ENCODE results near the gene CLEC2D.

The CLEC2D gene

DNA sequence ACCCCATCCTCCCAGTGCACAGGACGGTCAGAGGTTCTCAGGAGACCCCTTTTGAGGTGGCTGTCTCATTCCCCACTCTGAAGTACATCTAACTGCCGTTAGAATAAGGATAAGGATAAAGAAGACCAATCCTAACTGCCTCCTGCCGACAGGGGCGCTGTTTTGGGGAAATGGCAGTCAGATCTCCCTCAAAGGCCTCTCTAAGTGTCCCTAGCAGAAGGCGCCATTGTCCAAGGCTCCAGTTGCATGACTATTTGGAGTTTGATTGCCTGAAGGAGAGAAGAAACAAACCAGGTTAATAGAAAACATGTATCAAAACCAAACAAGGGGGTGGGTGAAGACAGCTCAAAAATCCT is 32.7 kb upstream of the CLEC2D start:
- Histone ChIP-seq H3K23ac (ENCODE audit: low read depth, low read length, poor library complexity) (no peak overlapping the region), H2BK12ac (ENCODE audit: low read length) (no peak overlapping the region), H3K18ac (ENCODE audit: low read length) (no peak overlapping the region), H4K8ac (ENCODE audit: low read depth, low read length) (no peak overlapping the region), H3K4ac (ENCODE audit: low read length) (no peak overlapping the region), H2AFZ (ENCODE audit: low read length) (no peak overlapping the region), H3K27me3 (ENCODE audit: control insufficient read depth in 3 of 3, insufficient read depth in 3 of 3, low read depth in 1 of 3, low read length in 3 of 3) (no peaks in the 10 kb centered on the region), H2AK5ac (ENCODE audit: low read depth, low read length) (no peak overlapping the region), H3K14ac (ENCODE audit: low read length) (no peak overlapping the region), H3K27ac (replicated peaks; ENCODE audit: low read length) (no peak overlapping the region), H3K4me1 (ENCODE audit: control insufficient read depth in 2 of 2, insufficient read depth in 1 of 2, low read depth in 1 of 2, low read length in 2 of 2) (no peaks in the 10 kb centered on the region), H4K91ac (ENCODE audit: low read depth, low read length, poor library complexity) (no peak overlapping the region), H3K4me3 (ENCODE audit: low read length in 2 of 2) (no peak overlapping the region), H3K36me3 (replicated peaks in 1 of 2; ENCODE audit: control insufficient read depth in 2 of 2, insufficient read depth in 2 of 2, low read length in 2 of 2) (no peaks in the 10 kb centered on the region), H3K9ac (ENCODE audit: low read depth, low read length, poor library complexity) (no peak overlapping the region), H3K4me2 (ENCODE audit: insufficient read depth, low read length, poor library complexity, severe bottlenecking) (no peak overlapping the region), H3K79me1 (ENCODE audit: low read depth, low read length) (no peaks in the 10 kb centered on the region), H2BK5ac (ENCODE audit: low read length) (no peak overlapping the region), H2BK120ac (ENCODE audit: low read depth, low read length) (no peak overlapping the region), H3K9me3 (replicated peaks in 1 of 2; ENCODE audit: control insufficient read depth in 2 of 2, insufficient read depth in 1 of 2, low read depth in 1 of 2, low read length in 2 of 2) (peaks cover 3 to 13% of the 10 kb centered on the region in 2 donors), H2BK15ac (ENCODE audit: low read length) (no peak overlapping the region)
- no peak for DNase-seq (ENCODE audit: low spot score)
- WGBS, 2 donors (ENCODE audit: extremely low coverage in 2 of 2, insufficient read length in 2 of 2, insufficient replicate concordance in 1 of 2): no CpG with 5 or more reads among the region's 5 CpGs

- Histone ChIP-seq H3K18ac (ENCODE audit: low read length) (no peak overlapping the region), H2AFZ (ENCODE audit: low read length) (no peak overlapping the region), H2BK5ac (ENCODE audit: low read length) (no peak overlapping the region), H3K27me3 (ENCODE audit: control insufficient read depth in 3 of 3, insufficient read depth in 3 of 3, low read depth in 1 of 3, low read length in 3 of 3) (no peaks in the 10 kb centered on the region), H4K8ac (ENCODE audit: low read depth, low read length) (no peak overlapping the region), H2BK120ac (ENCODE audit: low read depth, low read length) (no peak overlapping the region), H2AK5ac (ENCODE audit: low read depth, low read length) (no peak overlapping the region), H3K9me3 (replicated peaks in 1 of 2; ENCODE audit: control insufficient read depth in 2 of 2, insufficient read depth in 1 of 2, low read depth in 1 of 2, low read length in 2 of 2) (peaks cover 0 to 3% of the 10 kb centered on the region in 2 donors), H3K23ac (ENCODE audit: low read depth, low read length, poor library complexity) (no peak overlapping the region), H3K14ac (ENCODE audit: low read length) (no peak overlapping the region), H3K27ac (replicated peaks; ENCODE audit: low read length) (no peak overlapping the region), H3K4me3 (ENCODE audit: low read length in 2 of 2) (no peak overlapping the region), H4K91ac (ENCODE audit: low read depth, low read length, poor library complexity) (no peak overlapping the region), H2BK15ac (ENCODE audit: low read length) (no peak overlapping the region), H3K79me1 (ENCODE audit: low read depth, low read length) (no peaks in the 10 kb centered on the region), H3K4ac (ENCODE audit: low read length) (no peak overlapping the region), H3K4me1 (ENCODE audit: control insufficient read depth in 2 of 2, insufficient read depth in 1 of 2, low read depth in 1 of 2, low read length in 2 of 2) (no peaks in the 10 kb centered on the region), H3K36me3 (replicated peaks in 1 of 2; ENCODE audit: control insufficient read depth in 2 of 2, insufficient read depth in 2 of 2, low read length in 2 of 2) (no peaks in the 10 kb centered on the region), H3K4me2 (ENCODE audit: insufficient read depth, low read length, poor library complexity, severe bottlenecking) (no peak overlapping the region), H3K9ac (ENCODE audit: low read depth, low read length, poor library complexity) (no peak overlapping the region), H2BK12ac (ENCODE audit: low read length) (no peak overlapping the region)
- no CpG with 5 or more reads among the region's 2 CpGs for WGBS, 2 donors (ENCODE audit: extremely low coverage in 2 of 2, insufficient read length in 2 of 2, insufficient replicate concordance in 1 of 2)
- no peak for DNase-seq (ENCODE audit: low spot score)
These were observed 29.5 kb upstream of the CLEC2D start for GRCh38 chr12:9640024-9640423.

GRCh38 chr12:9642606-9643265 is 26.8 kb upstream of the CLEC2D start:
- Histone ChIP-seq H3K4me3 (ENCODE audit: low read length in 2 of 2) (no peak overlapping the region), H3K79me1 (ENCODE audit: low read depth, low read length) (no peaks in the 10 kb centered on the region), H4K91ac (ENCODE audit: low read depth, low read length, poor library complexity) (no peak overlapping the region), H4K8ac (ENCODE audit: low read depth, low read length) (no peak overlapping the region), H3K27me3 (ENCODE audit: control insufficient read depth in 3 of 3, insufficient read depth in 3 of 3, low read depth in 1 of 3, low read length in 3 of 3) (no peaks in the 10 kb centered on the region), H3K9ac (ENCODE audit: low read depth, low read length, poor library complexity) (no peak overlapping the region), H3K18ac (ENCODE audit: low read length) (no peak overlapping the region), H3K4me1 (ENCODE audit: control insufficient read depth in 2 of 2, insufficient read depth in 1 of 2, low read depth in 1 of 2, low read length in 2 of 2) (peaks cover 2 to 4% of the 10 kb centered on the region in 2 donors), H3K4me2 (ENCODE audit: insufficient read depth, low read length, poor library complexity, severe bottlenecking) (no peak overlapping the region), H2BK15ac (ENCODE audit: low read length) (no peak overlapping the region), H3K4ac (ENCODE audit: low read length) (no peak overlapping the region), H3K9me3 (replicated peaks in 1 of 2; ENCODE audit: control insufficient read depth in 2 of 2, insufficient read depth in 1 of 2, low read depth in 1 of 2, low read length in 2 of 2) (no peaks in the 10 kb centered on the region), H2AK5ac (ENCODE audit: low read depth, low read length) (no peak overlapping the region), H3K23ac (ENCODE audit: low read depth, low read length, poor library complexity) (no peak overlapping the region), H3K36me3 (replicated peaks in 1 of 2; ENCODE audit: control insufficient read depth in 2 of 2, insufficient read depth in 2 of 2, low read length in 2 of 2) (no peaks in the 10 kb centered on the region), H2BK12ac (ENCODE audit: low read length) (no peak overlapping the region), H2AFZ (ENCODE audit: low read length) (no peak overlapping the region), H2BK5ac (ENCODE audit: low read length) (no peak overlapping the region), H3K27ac (replicated peaks; ENCODE audit: low read length) (no peak overlapping the region), H2BK120ac (ENCODE audit: low read depth, low read length) (no peak overlapping the region), H3K14ac (ENCODE audit: low read length) (no peak overlapping the region)
- DNase-seq (ENCODE audit: low spot score): no peak
- no CpG with 5 or more reads among the region's 15 CpGs for WGBS, 2 donors (ENCODE audit: extremely low coverage in 2 of 2, insufficient read length in 2 of 2, insufficient replicate concordance in 1 of 2)

- H3K4me3 ChIP-seq (ENCODE audit: low read length in 2 of 2): no peak overlapping the region
- H2BK5ac ChIP-seq (ENCODE audit: low read length): no peak overlapping the region
- no peak overlapping the region for H3K14ac ChIP-seq (ENCODE audit: low read length)
- H3K4me2 ChIP-seq (ENCODE audit: insufficient read depth, low read length, poor library complexity, severe bottlenecking): no peak overlapping the region
- no peaks in the 10 kb centered on the region for H3K9me3 ChIP-seq (replicated peaks in 1 of 2; ENCODE audit: control insufficient read depth in 2 of 2, insufficient read depth in 1 of 2, low read depth in 1 of 2, low read length in 2 of 2)
- H3K27me3 ChIP-seq (ENCODE audit: control insufficient read depth in 3 of 3, insufficient read depth in 3 of 3, low read depth in 1 of 3, low read length in 3 of 3): no peaks in the 10 kb centered on the region
- no peak overlapping the region for H3K9ac ChIP-seq (ENCODE audit: low read depth, low read length, poor library complexity)
- no peak overlapping the region for H3K27ac ChIP-seq (replicated peaks; ENCODE audit: low read length)
- H3K18ac ChIP-seq (ENCODE audit: low read length): no peak overlapping the region
- H3K4me1 ChIP-seq (ENCODE audit: control insufficient read depth in 2 of 2, insufficient read depth in 1 of 2, low read depth in 1 of 2, low read length in 2 of 2): peaks cover 2 to 4% of the 10 kb centered on the region in 2 donors
- DNase-seq (ENCODE audit: low spot score): no peak
- H4K8ac ChIP-seq (ENCODE audit: low read depth, low read length): no peak overlapping the region
- no peaks in the 10 kb centered on the region for H3K79me1 ChIP-seq (ENCODE audit: low read depth, low read length)
- no peaks in the 10 kb centered on the region for H3K36me3 ChIP-seq (replicated peaks in 1 of 2; ENCODE audit: control insufficient read depth in 2 of 2, insufficient read depth in 2 of 2, low read length in 2 of 2)
- H3K23ac ChIP-seq (ENCODE audit: low read depth, low read length, poor library complexity): no peak overlapping the region
- no peak overlapping the region for H2AFZ ChIP-seq (ENCODE audit: low read length)
- no peak overlapping the region for H2BK12ac ChIP-seq (ENCODE audit: low read length)
- H2BK120ac ChIP-seq (ENCODE audit: low read depth, low read length): no peak overlapping the region
- H3K4ac ChIP-seq (ENCODE audit: low read length): no peak overlapping the region
- no peak overlapping the region for H2AK5ac ChIP-seq (ENCODE audit: low read depth, low read length)
- no peak overlapping the region for H4K91ac ChIP-seq (ENCODE audit: low read depth, low read length, poor library complexity)
- no peak overlapping the region for H2BK15ac ChIP-seq (ENCODE audit: low read length)
These were observed 26.2 kb upstream of the CLEC2D start for GRCh38 chr12:9643266-9643660.

All from neuronal stem cell (in vitro differentiated cells).